ENCODE data around the gene ATP1A4.

ATP1A4 gene

GRCh38 chr1:160163615-160164014 is 12.2 kb downstream of the ATP1A4 start:
- Histone ChIP-seq H3K4me2 (peak overlapping the region in 9 of 11 experiments; percentile 7 to 65 (median 30); a peak in 13 of 22 replicates), H3K4me3 (no peak overlapping the region), H3K27ac (peak overlapping the region in 2 of 11 experiments; percentile 20 to 23; a peak in 1 of 22 replicates), H3K27me3 (no peaks in the 10 kb centered on the region), H4K20me1 (no peaks in the 10 kb centered on the region; a peak in 1 of 22 replicates), H3K9me3 (replicated peaks in 1 of 11) (no peaks in the 10 kb centered on the region), H3K36me3 (no peaks in the 10 kb centered on the region), H3K9ac (no peak overlapping the region), H3K4me1 (peaks cover 30 to 70% (median 56%) of the 10 kb centered on the region in 10 experiments)
- no peak for TF ChIP-seq Cebpa-rat (IDR thresholded peaks at IDR 0.05)

DNA sequence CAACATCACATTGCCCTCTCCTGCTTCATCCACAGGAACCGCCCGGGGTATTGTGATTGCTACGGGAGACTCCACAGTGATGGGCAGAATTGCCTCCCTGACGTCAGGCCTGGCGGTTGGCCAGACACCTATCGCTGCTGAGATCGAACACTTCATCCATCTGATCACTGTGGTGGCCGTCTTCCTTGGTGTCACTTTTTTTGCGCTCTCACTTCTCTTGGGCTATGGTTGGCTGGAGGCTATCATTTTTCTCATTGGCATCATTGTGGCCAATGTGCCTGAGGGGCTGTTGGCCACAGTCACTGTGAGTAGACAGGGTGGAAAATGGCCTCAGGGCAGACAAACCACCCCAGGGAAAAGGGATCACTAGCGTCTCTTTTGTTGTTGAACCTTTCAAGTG is 12.7 kb downstream of the ATP1A4 start:
- Histone ChIP-seq H3K36me3 (no peaks in the 10 kb centered on the region), H3K27ac (peak overlapping the region in 1 of 11 experiments; percentile 20; a peak in 2 of 22 replicates), H3K4me2 (peak overlapping the region in 5 of 11 experiments; percentile 30 to 65 (median 48); a peak in 9 of 22 replicates), H3K9ac (no peak overlapping the region), H3K9me3 (replicated peaks in 1 of 11) (no peaks in the 10 kb centered on the region), H3K4me1 (peaks cover 35 to 75% (median 61%) of the 10 kb centered on the region in 10 experiments), H3K4me3 (no peak overlapping the region), H4K20me1 (no peaks in the 10 kb centered on the region), H3K27me3 (no peaks in the 10 kb centered on the region)
- no peak for TF ChIP-seq Cebpa-rat (IDR thresholded peaks at IDR 0.05)

DNA sequence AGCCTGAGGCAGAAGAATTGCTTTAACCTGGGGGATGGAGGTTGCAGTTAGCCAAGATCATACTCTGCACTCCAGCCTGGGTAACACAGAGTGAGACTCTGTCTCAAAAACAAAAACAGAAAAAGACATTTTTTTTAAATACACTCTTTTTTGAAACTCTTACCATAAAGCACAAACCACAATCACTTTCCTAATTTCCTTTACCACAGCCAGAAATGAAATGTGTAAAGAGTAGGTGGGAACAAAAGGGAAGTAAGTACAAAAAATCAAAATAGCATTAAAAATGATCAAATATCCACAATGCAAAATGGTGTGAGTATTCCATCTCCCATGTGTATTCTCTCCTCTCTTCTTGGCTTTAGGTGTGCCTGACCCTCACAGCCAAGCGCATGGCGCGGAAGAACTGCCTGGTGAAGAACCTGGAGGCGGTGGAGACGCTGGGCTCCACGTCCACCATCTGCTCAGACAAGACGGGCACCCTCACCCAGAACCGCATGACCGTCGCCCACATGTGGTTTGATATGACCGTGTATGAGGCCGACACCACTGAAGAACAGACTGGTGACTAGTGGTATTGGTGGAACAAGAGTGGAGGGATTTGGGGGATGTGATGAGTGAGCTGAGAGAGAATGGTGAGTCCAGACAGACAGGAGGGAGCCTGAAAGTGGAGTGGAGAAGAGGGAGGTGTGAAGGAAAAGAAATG is 14.9 kb downstream of the ATP1A4 start:
- no peaks in the 10 kb centered on the region for H3K9me3 ChIP-seq (replicated peaks in 1 of 11)
- H3K4me1 ChIP-seq: peaks cover 57 to 96% (median 80%) of the 10 kb centered on the region in 10 experiments
- no peaks in the 10 kb centered on the region for H4K20me1 ChIP-seq
- TF ChIP-seq Cebpa-rat (IDR thresholded peaks at IDR 0.05): no peak
- peak overlapping the region in 2 of 10 experiments; percentile 37 to 39; a peak in 4 of 20 replicates for H3K4me3 ChIP-seq
- H3K9ac ChIP-seq: peak overlapping the region in 4 of 11 experiments; percentile 38 to 56 (median 52); a peak in 9 of 22 replicates
- H3K4me2 ChIP-seq: peak overlapping the region; percentile 65 to 96 (median 84)
- H3K27ac ChIP-seq: peak overlapping the region in 9 of 11 experiments; percentile 40 to 72 (median 53); a peak in 17 of 22 replicates
- H3K36me3 ChIP-seq: no peaks in the 10 kb centered on the region
- H3K27me3 ChIP-seq: no peaks in the 10 kb centered on the region

DNA sequence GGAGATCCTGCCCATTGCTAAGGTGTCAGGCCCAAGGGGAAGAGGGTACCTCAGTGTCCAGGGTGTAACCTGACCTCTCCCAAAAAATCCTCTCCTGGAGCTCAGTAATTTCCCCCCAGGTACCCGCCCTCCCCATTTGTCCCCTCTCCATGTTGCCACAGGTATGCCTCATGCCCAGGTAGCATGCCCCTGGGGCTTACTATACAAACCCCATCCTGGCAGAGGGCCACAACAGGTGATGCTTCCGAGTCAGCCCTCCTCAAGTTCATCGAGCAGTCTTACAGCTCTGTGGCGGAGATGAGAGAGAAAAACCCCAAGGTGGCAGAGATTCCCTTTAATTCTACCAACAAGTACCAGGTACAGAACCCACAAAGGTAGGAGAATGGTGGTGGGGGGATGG is 15.7 kb downstream of the ATP1A4 start:
- H3K9ac ChIP-seq: peak overlapping the region in 2 of 11 experiments; percentile 52 to 56; a peak in 2 of 22 replicates
- H3K4me2 ChIP-seq: peak overlapping the region; percentile 65 to 96 (median 84)
- H4K20me1 ChIP-seq: no peaks in the 10 kb centered on the region
- TF ChIP-seq Cebpa-rat (IDR thresholded peaks at IDR 0.05): no peak
- H3K4me3 ChIP-seq: no peak overlapping the region
- no peaks in the 10 kb centered on the region for H3K9me3 ChIP-seq (replicated peaks in 1 of 11)
- H3K27me3 ChIP-seq: no peaks in the 10 kb centered on the region
- peak overlapping the region in 6 of 11 experiments; percentile 40 to 72 (median 60); a peak in 10 of 22 replicates for H3K27ac ChIP-seq
- H3K36me3 ChIP-seq: no peaks in the 10 kb centered on the region
- H3K4me1 ChIP-seq: peaks cover 61 to 97% (median 77%) of the 10 kb centered on the region in 10 experiments

GRCh38 chr1:160167580-160167979 is 16.2 kb downstream of the ATP1A4 start:
- no peaks in the 10 kb centered on the region for H3K9me3 ChIP-seq (replicated peaks in 1 of 11)
- no peak overlapping the region for H3K9ac ChIP-seq
- peak overlapping the region; percentile 23 to 97 (median 86); a peak in 19 of 22 replicates for H3K4me2 ChIP-seq
- no peaks in the 10 kb centered on the region for H3K27me3 ChIP-seq
- no peak for TF ChIP-seq Cebpa-rat (IDR thresholded peaks at IDR 0.05)
- H3K27ac ChIP-seq: peak overlapping the region in 4 of 11 experiments; percentile 20 to 72 (median 48); a peak in 5 of 22 replicates
- no peaks in the 10 kb centered on the region for H3K36me3 ChIP-seq
- H3K4me3 ChIP-seq: no peak overlapping the region
- H3K4me1 ChIP-seq: peaks cover 61 to 91% (median 73%) of the 10 kb centered on the region in 10 experiments
- H4K20me1 ChIP-seq: no peaks in the 10 kb centered on the region

DNA sequence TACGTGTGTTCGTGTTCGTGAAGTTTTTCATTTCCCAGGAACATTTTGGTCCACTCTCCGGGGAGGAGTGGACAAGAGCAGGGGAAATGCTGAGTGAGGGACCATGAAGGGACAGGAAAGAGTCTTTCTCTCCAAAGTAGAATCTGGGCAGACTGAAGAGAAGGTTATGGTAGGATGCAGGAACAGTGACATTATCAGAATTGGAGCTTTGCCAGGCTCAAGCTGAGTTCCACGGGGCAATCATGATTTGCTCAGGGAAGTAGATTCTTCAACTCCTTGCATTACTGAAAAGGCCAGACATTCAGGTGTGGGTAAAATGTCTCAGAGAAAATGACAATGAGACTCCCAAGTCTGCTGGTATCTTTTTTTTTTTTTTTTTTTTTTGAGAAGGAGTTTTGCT is 16.6 kb downstream of the ATP1A4 start:
- no peaks in the 10 kb centered on the region for H3K36me3 ChIP-seq
- no peak overlapping the region for H3K4me3 ChIP-seq
- H3K9ac ChIP-seq: no peak overlapping the region
- TF ChIP-seq Cebpa-rat (IDR thresholded peaks at IDR 0.05): no peak
- peak overlapping the region; percentile 74 to 97 (median 90); a peak in 20 of 22 replicates for H3K4me2 ChIP-seq
- H3K27ac ChIP-seq: peak overlapping the region in 4 of 11 experiments; percentile 20 to 72 (median 46); a peak in 5 of 22 replicates
- H3K4me1 ChIP-seq: peaks cover 61 to 87% (median 71%) of the 10 kb centered on the region in 10 experiments
- H3K9me3 ChIP-seq (replicated peaks in 1 of 11): no peaks in the 10 kb centered on the region
- H4K20me1 ChIP-seq: no peaks in the 10 kb centered on the region
- no peaks in the 10 kb centered on the region for H3K27me3 ChIP-seq

- no peaks in the 10 kb centered on the region for H3K36me3 ChIP-seq
- H3K27ac ChIP-seq: peak overlapping the region in 9 of 11 experiments; percentile 55 to 78 (median 69); a peak in 18 of 22 replicates
- H3K9me3 ChIP-seq (replicated peaks in 1 of 11): no peaks in the 10 kb centered on the region
- H4K20me1 ChIP-seq: no peaks in the 10 kb centered on the region
- H3K27me3 ChIP-seq: no peaks in the 10 kb centered on the region
- H3K9ac ChIP-seq: peak overlapping the region in 9 of 11 experiments; percentile 38 to 69 (median 64); a peak in 15 of 22 replicates
- H3K4me2 ChIP-seq: peak overlapping the region; percentile 74 to 97 (median 90)
- peak overlapping the region in 5 of 10 experiments; percentile 14 to 43 (median 36); a peak in 4 of 20 replicates for H3K4me3 ChIP-seq
- peaks cover 61 to 79% (median 67%) of the 10 kb centered on the region in 10 experiments for H3K4me1 ChIP-seq
- no peak for TF ChIP-seq Cebpa-rat (IDR thresholded peaks at IDR 0.05)
Observed at GRCh38 chr1:160168609-160169369, 17.4 kb downstream of the ATP1A4 start.

- peak overlapping the region in 9 of 11 experiments; percentile 38 to 69 (median 64); a peak in 16 of 22 replicates for H3K9ac ChIP-seq
- peaks cover 57 to 72% (median 63%) of the 10 kb centered on the region in 10 experiments for H3K4me1 ChIP-seq
- H3K4me3 ChIP-seq: peak overlapping the region in 7 of 10 experiments; percentile 29 to 49 (median 39); a peak in 10 of 20 replicates
- no peaks in the 10 kb centered on the region for H3K36me3 ChIP-seq
- H3K4me2 ChIP-seq: peak overlapping the region; percentile 74 to 97 (median 90)
- H4K20me1 ChIP-seq: no peaks in the 10 kb centered on the region
- H3K27ac ChIP-seq: peak overlapping the region in 9 of 11 experiments; percentile 55 to 78 (median 69); a peak in 19 of 22 replicates
- H3K9me3 ChIP-seq (replicated peaks in 1 of 11): no peaks in the 10 kb centered on the region
- TF ChIP-seq Cebpa-rat (IDR thresholded peaks at IDR 0.05): no peak
- H3K27me3 ChIP-seq: no peaks in the 10 kb centered on the region
Observed at GRCh38 chr1:160169553-160170399, 18.4 kb downstream of the ATP1A4 start.
